A549 (cell line): ENCODE data around the gene OR8G5. TPM values are rescaled to one million over a fixed set of nuclear protein-coding genes. Genes with fewer than 3 reads are reported as not detected.

Experiments
- ATAC-seq, 2 experiments: fragments of 200-7000 bp in 1 of 2; fragments of >200 bp in 1 of 2; cut with Nextera tagmentation in 1 of 2; cut with Tn5 transposase in 1 of 2; 3 replicates each; pipeline versions ENCODE4 v1.8.0 to v1.9.1; 2018 to 2020; ENCODE audit warnings: mild to moderate bottlenecking in 1 of 2, moderate library complexity in 1 of 2
- CTCF ChIA-PET: fragments of 300-600 bp; sonication (Branson Sonifier 250); formaldehyde crosslinking; extraction: SDS; loops from one replicate; lab custom pipeline; 2021; ENCODE audit warnings: antibody characterized with exemption, inconsistent platforms; lab: Yijun Ruan, JAX
- POLR2A ChIA-PET: fragments of 350-600 bp; formaldehyde crosslinking; extraction: SDS; loops from one replicate; lab custom pipeline; 2021; ENCODE audit warnings: antibody characterized with exemption, inconsistent platforms; lab: Yijun Ruan, JAX
- DNase-seq, 2 experiments: peaks; one replicate each; pipeline versions ENCODE4 v3.0.0 to v3.0.0-alpha.2; 2011 to 2016; ENCODE audit warnings: low read depth in 1 of 2, low spot score in 1 of 2
- FAIRE-seq: peaks from 2 replicates; lab custom pipeline; 2011; peaks lifted over from hg19 to GRCh38; lab: Jason Lieb, UNC
- H3K27ac ChIP-seq, 2 experiments: fragments of >200 bp; sonication (Bioruptor Twin); formaldehyde crosslinking; 3 replicates each; pipeline ENCODE4 v1.5.1; 2016 to 2017
- H3K4me1 ChIP-seq: fragments of >200 bp; sonication (Bioruptor Twin); formaldehyde crosslinking; 3 replicates; pipeline ENCODE4 v1.6.1; 2016
- H3K4me2 ChIP-seq: fragments of >200 bp; sonication (Bioruptor Twin); formaldehyde crosslinking; 3 replicates; pipeline ENCODE4 v1.6.1; 2016
- H3K4me3 ChIP-seq: fragments of >200 bp; sonication (Bioruptor Twin); formaldehyde crosslinking; 3 replicates; pipeline ENCODE4 v1.5.1; 2016
- H3K9me3 ChIP-seq: fragments of >200 bp; sonication (Bioruptor Twin); formaldehyde crosslinking; 3 replicates; pipeline ENCODE4 v1.6.1; 2016
- CBX2 ChIP-seq: fragments of 200-600 bp; sonication (generic); IDR thresholded peaks from 2 replicates; pipeline ENCODE4 v1.6.1; 2016; ENCODE audit warnings: low read depth, mild to moderate bottlenecking, borderline replicate concordance
- CEBPB ChIP-seq, 2 experiments: fragments of >200 bp in 1 of 2; sonication (Bioruptor Twin) in 1 of 2; formaldehyde crosslinking in 1 of 2; IDR thresholded peaks; 2 replicates each; pipeline ENCODE4 v1.6.1; 2012 to 2016
- EHF ChIP-seq: fragments of 250-450 bp; sonication (Bioruptor Pico); IDR thresholded peaks from 2 replicates; pipeline ENCODE4 v1.5.0; 2020; ENCODE audit warnings: mild to moderate bottlenecking
- EP300 ChIP-seq, 2 experiments: fragments of >200 bp; sonication (Bioruptor Twin); formaldehyde crosslinking; IDR thresholded peaks; 2 replicates in 1 of 2; 3 replicates in 1 of 2; pipeline ENCODE4 v1.6.1; 2016 to 2017
- GATA3 ChIP-seq: IDR thresholded peaks from 2 replicates; pipeline ENCODE4 v1.6.1; 2012; ENCODE audit warnings: borderline replicate concordance
- JUN ChIP-seq, 2 experiments: fragments of >200 bp; sonication (Bioruptor Twin); formaldehyde crosslinking; IDR thresholded peaks; 2 replicates in 1 of 2; 3 replicates in 1 of 2; pipeline ENCODE4 v1.6.1; 2016 to 2017
- KDM5A ChIP-seq: fragments of 200-600 bp; sonication (generic); IDR thresholded peaks from 2 replicates; pipeline ENCODE4 v1.6.1; 2016; ENCODE audit warnings: antibody characterized with exemption, mild to moderate bottlenecking
- MAZ ChIP-seq: fragments of 150-350 bp; IDR thresholded peaks from 2 replicates; pipeline ENCODE4 v1.6.1; 2014; ENCODE audit warnings: antibody characterized with exemption, low read depth, low read length, borderline replicate concordance
- NFE2L2 ChIP-seq: fragments of 150-350 bp; conservative IDR thresholded peaks from 2 replicates; pipeline ENCODE4 v1.6.1; 2014; ENCODE audit warnings: low read length
- NR3C1 ChIP-seq: fragments of >200 bp; sonication (Bioruptor Twin); formaldehyde crosslinking; IDR thresholded peaks from 3 replicates; pipeline ENCODE4 v1.6.1; 2017
- POLR2A ChIP-seq: IDR thresholded peaks from 2 replicates; pipeline ENCODE4 v1.6.1; 2012; ENCODE audit warnings: mild to moderate bottlenecking, low read length
- POLR2AphosphoS2 ChIP-seq: conservative IDR thresholded peaks from 2 replicates; pipeline ENCODE4 v1.6.1; 2012; ENCODE audit warnings: low read length, improper control_type of control experiment, inconsistent platforms
- RAD21 ChIP-seq, 2 experiments: fragments of >200 bp in 1 of 2; sonication (Bioruptor Twin) in 1 of 2; formaldehyde crosslinking in 1 of 2; IDR thresholded peaks in 1 of 2; conservative IDR thresholded peaks in 1 of 2; 2 replicates in 1 of 2; 3 replicates in 1 of 2; pipeline ENCODE4 v1.6.1; 2012 to 2018; ENCODE audit warnings: inconsistent platforms in 1 of 2
- RARB ChIP-seq: fragments of 250-450 bp; sonication (Bioruptor Pico); IDR thresholded peaks from 2 replicates; pipeline ENCODE4 v1.8.0; 2021; ENCODE audit warnings: mild to moderate bottlenecking, moderate library complexity
- RCOR1 ChIP-seq: fragments of 150-350 bp; IDR thresholded peaks from 2 replicates; pipeline ENCODE4 v1.6.1; 2014; ENCODE audit warnings: antibody characterized with exemption, low read length, low read depth
- TP53 ChIP-seq: fragments of 250-450 bp; sonication (Bioruptor Pico); IDR thresholded peaks from 2 replicates; pipeline ENCODE4 v1.5.0; 2021; ENCODE audit warnings: mild to moderate bottlenecking, moderate library complexity
- ZNF302 ChIP-seq: fragments of 250-450 bp; sonication (Bioruptor Pico); IDR thresholded peaks from 2 replicates; pipeline ENCODE4 v1.9.0; 2021; ENCODE audit warnings: inconsistent platforms, mild to moderate bottlenecking, moderate library complexity
- ZSCAN20 ChIP-seq: fragments of 250-450 bp; sonication (Bioruptor Pico); IDR thresholded peaks from 2 replicates; pipeline ENCODE4 v1.8.0; 2022; ENCODE audit warnings: mild to moderate bottlenecking, moderate library complexity
- WGBS: methylation state at CpG from one replicate; pipeline ENCODE4 v1.1.6; 2017; ENCODE audit errors: missing lambda C conversion rate; 5-methylcytosine and 5-hydroxymethylcytosine counted together
- polyA plus RNA-seq, 4 experiments: library from polyadenylated mRNA; depleted of rRNA in 3 of 4; stranded (reverse); fragments of >200 nt; fragmentation: RNase III in 1 of 4; extraction: RNeasy Plus Mini Kit Qiagen cat#74134 plus additional on column Dnase treatment in 1 of 4; gene quantifications; 2 replicates in 3 of 4; 3 replicates in 1 of 4; pipeline ENCODE4 v1.2.3, GENCODE V29; 2011 to 2017
- TF ChIP-seq, protein P1 (sequence below): IDR thresholded peaks from 2 replicates; pipeline ENCODE4 v1.6.1; 2012; ENCODE audit warnings: low read depth, borderline replicate concordance
- TF ChIP-seq, protein P2 (sequence below): fragments of 250-450 bp; sonication (Bioruptor Pico); IDR thresholded peaks from 2 replicates; pipeline ENCODE4 v1.5.0; 2020; ENCODE audit warnings: low read depth, mild to moderate bottlenecking, moderate library complexity
- TF ChIP-seq, protein P3 (sequence below): fragments of >200 bp; sonication (Bioruptor Twin); formaldehyde crosslinking; IDR thresholded peaks from 3 replicates; pipeline ENCODE4 v1.6.1; 2016
- TF ChIP-seq, protein P4 (sequence below): fragments of >200 bp; sonication (Bioruptor Twin); formaldehyde crosslinking; IDR thresholded peaks from 3 replicates; pipeline ENCODE4 v1.5.1; 2016
- TF ChIP-seq, protein P5 (sequence below): fragments of 450-650 bp; IDR thresholded peaks from 2 replicates; pipeline ENCODE4 v1.6.1; 2014; ENCODE audit warnings: antibody characterized with exemption
- TF ChIP-seq, protein P6 (sequence below): fragments of >200 bp; sonication (Bioruptor Twin); formaldehyde crosslinking; IDR thresholded peaks from 2 replicates; pipeline ENCODE4 v1.6.1; 2016
- TF ChIP-seq, protein P7 (sequence below): fragments of 250-450 bp; sonication (Bioruptor Pico); IDR thresholded peaks from 2 replicates; pipeline ENCODE4 v1.5.0; 2021; ENCODE audit warnings: mild to moderate bottlenecking, moderate library complexity, borderline replicate concordance
- TF ChIP-seq, protein P8 (sequence below): IDR thresholded peaks from 2 replicates; pipeline ENCODE4 v1.6.1; 2012

OR8G5 gene
- polyA plus RNA-seq, 2 of the 4 experiments (the other 2 are of a cell fraction) = not detected

DNA sequence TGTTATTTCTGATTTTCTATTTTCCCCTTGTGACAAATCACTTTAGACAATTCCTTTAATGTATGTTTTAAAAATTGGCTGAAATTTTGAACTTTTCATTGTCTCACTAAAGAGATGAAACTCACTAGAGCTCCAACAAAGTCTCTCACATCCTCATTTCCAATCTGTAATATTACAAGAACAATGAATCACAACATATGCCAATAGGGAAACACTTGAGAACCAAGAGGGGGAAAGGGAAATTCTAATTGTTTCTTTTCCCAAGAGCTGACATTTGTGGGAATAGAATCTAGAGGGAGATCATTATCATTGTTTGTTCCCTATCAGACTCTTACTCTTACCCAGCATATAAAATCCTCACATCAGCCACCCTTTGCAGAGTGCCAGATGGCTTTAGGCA is 44.9 kb upstream of the OR8G5 start:
- CTCF ChIA-PET = no interaction called here
- FAIRE-seq (no peak), ATAC-seq (no peak), DNase-seq (no peak)
- TF ChIP-seq GATA3 = no peak
- no peak for TF ChIP-seq EHF
- TF ChIP-seq, protein P1, sequence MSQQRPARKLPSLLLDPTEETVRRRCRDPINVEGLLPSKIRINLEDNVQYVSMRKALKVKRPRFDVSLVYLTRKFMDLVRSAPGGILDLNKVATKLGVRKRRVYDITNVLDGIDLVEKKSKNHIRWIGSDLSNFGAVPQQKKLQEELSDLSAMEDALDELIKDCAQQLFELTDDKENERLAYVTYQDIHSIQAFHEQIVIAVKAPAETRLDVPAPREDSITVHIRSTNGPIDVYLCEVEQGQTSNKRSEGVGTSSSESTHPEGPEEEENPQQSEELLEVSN = no peak
- TF ChIP-seq, protein P2, sequence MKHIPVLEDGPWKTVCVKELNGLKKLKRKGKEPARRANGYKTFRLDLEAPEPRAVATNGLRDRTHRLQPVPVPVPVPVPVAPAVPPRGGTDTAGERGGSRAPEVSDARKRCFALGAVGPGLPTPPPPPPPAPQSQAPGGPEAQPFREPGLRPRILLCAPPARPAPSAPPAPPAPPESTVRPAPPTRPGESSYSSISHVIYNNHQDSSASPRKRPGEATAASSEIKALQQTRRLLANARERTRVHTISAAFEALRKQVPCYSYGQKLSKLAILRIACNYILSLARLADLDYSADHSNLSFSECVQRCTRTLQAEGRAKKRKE (CRISPR knock-in tag) = no peak
- no peak for TF ChIP-seq RCOR1
- TF ChIP-seq, protein P3, sequence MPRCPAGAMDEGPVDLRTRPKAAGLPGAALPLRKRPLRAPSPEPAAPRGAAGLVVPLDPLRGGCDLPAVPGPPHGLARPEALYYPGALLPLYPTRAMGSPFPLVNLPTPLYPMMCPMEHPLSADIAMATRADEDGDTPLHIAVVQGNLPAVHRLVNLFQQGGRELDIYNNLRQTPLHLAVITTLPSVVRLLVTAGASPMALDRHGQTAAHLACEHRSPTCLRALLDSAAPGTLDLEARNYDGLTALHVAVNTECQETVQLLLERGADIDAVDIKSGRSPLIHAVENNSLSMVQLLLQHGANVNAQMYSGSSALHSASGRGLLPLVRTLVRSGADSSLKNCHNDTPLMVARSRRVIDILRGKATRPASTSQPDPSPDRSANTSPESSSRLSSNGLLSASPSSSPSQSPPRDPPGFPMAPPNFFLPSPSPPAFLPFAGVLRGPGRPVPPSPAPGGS = no peak
- no peak for TF ChIP-seq ZNF302 (CRISPR knock-in tag)
- TF ChIP-seq KDM5A = no peak
- TF ChIP-seq TP53 = no peak
- TF ChIP-seq, protein P4, sequence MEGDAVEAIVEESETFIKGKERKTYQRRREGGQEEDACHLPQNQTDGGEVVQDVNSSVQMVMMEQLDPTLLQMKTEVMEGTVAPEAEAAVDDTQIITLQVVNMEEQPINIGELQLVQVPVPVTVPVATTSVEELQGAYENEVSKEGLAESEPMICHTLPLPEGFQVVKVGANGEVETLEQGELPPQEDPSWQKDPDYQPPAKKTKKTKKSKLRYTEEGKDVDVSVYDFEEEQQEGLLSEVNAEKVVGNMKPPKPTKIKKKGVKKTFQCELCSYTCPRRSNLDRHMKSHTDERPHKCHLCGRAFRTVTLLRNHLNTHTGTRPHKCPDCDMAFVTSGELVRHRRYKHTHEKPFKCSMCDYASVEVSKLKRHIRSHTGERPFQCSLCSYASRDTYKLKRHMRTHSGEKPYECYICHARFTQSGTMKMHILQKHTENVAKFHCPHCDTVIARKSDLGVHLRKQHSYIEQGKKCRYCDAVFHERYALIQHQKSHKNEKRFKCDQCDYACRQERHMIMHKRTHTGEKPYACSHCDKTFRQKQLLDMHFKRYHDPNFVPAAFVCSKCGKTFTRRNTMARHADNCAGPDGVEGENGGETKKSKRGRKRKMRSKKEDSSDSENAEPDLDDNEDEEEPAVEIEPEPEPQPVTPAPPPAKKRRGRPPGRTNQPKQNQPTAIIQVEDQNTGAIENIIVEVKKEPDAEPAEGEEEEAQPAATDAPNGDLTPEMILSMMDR = no peak
- no peak overlapping the region for H3K4me2 ChIP-seq
- POLR2A ChIA-PET = no interaction called here
- no peak overlapping the region for H3K4me3 ChIP-seq
- H3K27ac ChIP-seq = no peak overlapping the region
- no peaks in the 10 kb centered on the region for H3K4me1 ChIP-seq
- no peaks in the 10 kb centered on the region for H3K9me3 ChIP-seq

DNA sequence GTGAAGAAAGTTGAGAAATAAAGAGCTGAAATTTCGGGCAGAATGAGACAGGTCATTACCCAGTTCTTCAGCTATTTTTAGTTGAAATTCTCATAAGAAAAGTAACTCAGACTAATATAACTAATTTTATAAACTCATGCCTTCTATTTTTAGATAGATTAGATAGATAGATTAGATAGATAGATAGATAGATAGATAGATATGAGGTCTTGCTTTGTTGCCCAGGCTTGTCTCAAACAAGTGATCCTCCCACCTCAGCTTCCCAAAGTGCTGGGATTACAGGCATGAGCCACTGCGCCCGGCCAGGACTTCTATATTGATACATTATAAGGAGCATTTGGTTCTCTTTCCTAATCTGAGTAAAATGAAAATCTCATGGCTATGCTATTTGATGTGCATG is 42.1 kb upstream of the OR8G5 start:
- FAIRE-seq (no peak), DNase-seq (no peak), ATAC-seq (no peak)
- WGBS = 15% methylated on average over 3 of the region's 3 CpGs
- Histone ChIP-seq H3K4me2 (no peak overlapping the region), H3K9me3 (no peaks in the 10 kb centered on the region), H3K4me3 (no peak overlapping the region), H3K4me1 (no peaks in the 10 kb centered on the region), H3K27ac (no peak overlapping the region)
- CTCF ChIA-PET = no interaction called here
- POLR2A ChIA-PET = no interaction called here
- TF ChIP-seq, protein P5, sequence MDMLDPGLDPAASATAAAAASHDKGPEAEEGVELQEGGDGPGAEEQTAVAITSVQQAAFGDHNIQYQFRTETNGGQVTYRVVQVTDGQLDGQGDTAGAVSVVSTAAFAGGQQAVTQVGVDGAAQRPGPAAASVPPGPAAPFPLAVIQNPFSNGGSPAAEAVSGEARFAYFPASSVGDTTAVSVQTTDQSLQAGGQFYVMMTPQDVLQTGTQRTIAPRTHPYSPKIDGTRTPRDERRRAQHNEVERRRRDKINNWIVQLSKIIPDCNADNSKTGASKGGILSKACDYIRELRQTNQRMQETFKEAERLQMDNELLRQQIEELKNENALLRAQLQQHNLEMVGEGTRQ = no peak
- TF ChIP-seq POLR2AphosphoS2 = no peak
- no peak for TF ChIP-seq MAZ
- no peak for TF ChIP-seq RARB (CRISPR knock-in tag)
- TF ChIP-seq, protein P6, sequence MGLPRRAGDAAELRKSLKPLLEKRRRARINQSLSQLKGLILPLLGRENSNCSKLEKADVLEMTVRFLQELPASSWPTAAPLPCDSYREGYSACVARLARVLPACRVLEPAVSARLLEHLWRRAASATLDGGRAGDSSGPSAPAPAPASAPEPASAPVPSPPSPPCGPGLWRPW = no peak
- no peak for TF ChIP-seq TP53
- TF ChIP-seq, protein P3 = no peak
- no peak for TF ChIP-seq CEBPB (IDR thresholded peaks at IDR 0.05)
- TF ChIP-seq, protein P7, sequence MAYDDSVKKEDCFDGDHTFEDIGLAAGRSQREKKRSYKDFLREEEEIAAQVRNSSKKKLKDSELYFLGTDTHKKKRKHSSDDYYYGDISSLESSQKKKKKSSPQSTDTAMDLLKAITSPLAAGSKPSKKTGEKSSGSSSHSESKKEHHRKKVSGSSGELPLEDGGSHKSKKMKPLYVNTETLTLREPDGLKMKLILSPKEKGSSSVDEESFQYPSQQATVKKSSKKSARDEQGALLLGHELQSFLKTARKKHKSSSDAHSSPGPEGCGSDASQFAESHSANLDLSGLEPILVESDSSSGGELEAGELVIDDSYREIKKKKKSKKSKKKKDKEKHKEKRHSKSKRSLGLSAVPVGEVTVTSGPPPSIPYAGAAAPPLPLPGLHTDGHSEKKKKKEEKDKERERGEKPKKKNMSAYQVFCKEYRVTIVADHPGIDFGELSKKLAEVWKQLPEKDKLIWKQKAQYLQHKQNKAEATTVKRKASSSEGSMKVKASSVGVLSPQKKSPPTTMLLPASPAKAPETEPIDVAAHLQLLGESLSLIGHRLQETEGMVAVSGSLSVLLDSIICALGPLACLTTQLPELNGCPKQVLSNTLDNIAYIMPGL (CRISPR knock-in tag) = no peak
- TF ChIP-seq EP300 (IDR thresholded peaks at IDR 0.05) = no peak
- TF ChIP-seq NFE2L2 = no peak
- no peak for TF ChIP-seq CBX2
- TF ChIP-seq ZSCAN20 (CRISPR knock-in tag) = no peak
- no peak for TF ChIP-seq NR3C1
- TF ChIP-seq RAD21 (conservative IDR thresholded peaks at IDR 0.05 in 1 of 2, IDR thresholded peaks at IDR 0.05 in 1 of 2) = no peak
- TF ChIP-seq POLR2A = no peak
- no peak for TF ChIP-seq JUN (IDR thresholded peaks at IDR 0.05)
- TF ChIP-seq, protein P8, sequence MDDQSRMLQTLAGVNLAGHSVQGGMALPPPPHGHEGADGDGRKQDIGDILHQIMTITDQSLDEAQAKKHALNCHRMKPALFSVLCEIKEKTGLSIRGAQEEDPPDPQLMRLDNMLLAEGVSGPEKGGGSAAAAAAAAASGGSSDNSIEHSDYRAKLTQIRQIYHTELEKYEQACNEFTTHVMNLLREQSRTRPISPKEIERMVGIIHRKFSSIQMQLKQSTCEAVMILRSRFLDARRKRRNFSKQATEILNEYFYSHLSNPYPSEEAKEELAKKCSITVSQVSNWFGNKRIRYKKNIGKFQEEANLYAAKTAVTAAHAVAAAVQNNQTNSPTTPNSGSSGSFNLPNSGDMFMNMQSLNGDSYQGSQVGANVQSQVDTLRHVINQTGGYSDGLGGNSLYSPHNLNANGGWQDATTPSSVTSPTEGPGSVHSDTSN = no peak
- TF ChIP-seq, protein P4 = no peak
